HEK293T (cell line): Measurements from ENCODE around the gene LACC1.

ENCODE experiments used
- CTCF ChIA-PET: fragments of 350-600 bp; formaldehyde crosslinking; extraction: SDS; loops from one replicate; lab custom pipeline; 2021; ENCODE audit warnings: antibody characterized with exemption, inconsistent platforms; lab: Yijun Ruan, JAX
- POLR2A ChIA-PET: fragments of 350-600 bp; formaldehyde crosslinking; extraction: SDS; loops from one replicate; lab custom pipeline; 2020; ENCODE audit warnings: antibody characterized with exemption, inconsistent platforms; lab: Yijun Ruan, JAX
- DNase-seq: peaks from one replicate; pipeline ENCODE4 v3.0.0; 2012; ENCODE audit warnings: mixed read lengths; ENCODE audit errors: extremely low spot score
- ARNT ChIP-seq: fragments of 450-650 bp; IDR thresholded peaks from 2 replicates; pipeline ENCODE4 v1.6.1; 2017; ENCODE audit warnings: mild to moderate bottlenecking
- BHLHE40 ChIP-seq: fragments of 450-650 bp; IDR thresholded peaks from 2 replicates; pipeline ENCODE4 v1.6.1; 2016; ENCODE audit warnings: mild to moderate bottlenecking, moderate library complexity, borderline replicate concordance
- CTBP1 ChIP-seq: fragments of 450-650 bp; IDR thresholded peaks from 2 replicates; pipeline ENCODE4 v1.6.1; 2016; ENCODE audit warnings: borderline replicate concordance
- ELF4 ChIP-seq: fragments of 450-650 bp; IDR thresholded peaks from 2 replicates; pipeline ENCODE4 v1.6.1; 2017; ENCODE audit warnings: antibody characterized with exemption
- FOXA1 ChIP-seq: fragments of 450-650 bp; IDR thresholded peaks from 2 replicates; pipeline ENCODE4 v1.6.1; 2016; ENCODE audit warnings: mild to moderate bottlenecking
- FOXK2 ChIP-seq: fragments of 450-650 bp; IDR thresholded peaks from 2 replicates; pipeline ENCODE4 v1.6.1; 2016; ENCODE audit warnings: mild to moderate bottlenecking
- FOXM1 ChIP-seq: fragments of 450-650 bp; IDR thresholded peaks from 2 replicates; pipeline ENCODE4 v1.6.1; 2017; ENCODE audit warnings: mild to moderate bottlenecking, borderline replicate concordance
- HDGF ChIP-seq: fragments of 450-650 bp; IDR thresholded peaks from 2 replicates; pipeline ENCODE4 v1.6.1; 2017; ENCODE audit warnings: antibody characterized with exemption, borderline replicate concordance
- L3MBTL2 ChIP-seq: fragments of 450-650 bp; conservative IDR thresholded peaks from 2 replicates; pipeline ENCODE4 v1.6.1; 2016; ENCODE audit warnings: mild to moderate bottlenecking
- LEF1 ChIP-seq: fragments of 450-650 bp; IDR thresholded peaks from 2 replicates; pipeline ENCODE4 v1.6.1; 2017; ENCODE audit warnings: mild to moderate bottlenecking, borderline replicate concordance
- NFRKB ChIP-seq: fragments of 450-650 bp; IDR thresholded peaks from 2 replicates; pipeline ENCODE4 v1.6.1; 2016; ENCODE audit warnings: mild to moderate bottlenecking, moderate library complexity
- SP1 ChIP-seq: fragments of 450-650 bp; IDR thresholded peaks from 2 replicates; pipeline ENCODE4 v1.6.1; 2017
- SUZ12 ChIP-seq: fragments of 450-650 bp; IDR thresholded peaks from 2 replicates; pipeline ENCODE4 v1.6.1; 2016; ENCODE audit warnings: mild to moderate bottlenecking
- TARDBP ChIP-seq: fragments of 450-650 bp; IDR thresholded peaks from 2 replicates; pipeline ENCODE4 v1.6.1; 2016
- ZNF384 ChIP-seq: fragments of 450-650 bp; IDR thresholded peaks from 2 replicates; pipeline ENCODE4 v1.6.1; 2016
- TF ChIP-seq, protein P1 (sequence below): fragments of 450-650 bp; IDR thresholded peaks from 2 replicates; pipeline ENCODE4 v1.6.1; 2016

Gene LACC1

DNA sequence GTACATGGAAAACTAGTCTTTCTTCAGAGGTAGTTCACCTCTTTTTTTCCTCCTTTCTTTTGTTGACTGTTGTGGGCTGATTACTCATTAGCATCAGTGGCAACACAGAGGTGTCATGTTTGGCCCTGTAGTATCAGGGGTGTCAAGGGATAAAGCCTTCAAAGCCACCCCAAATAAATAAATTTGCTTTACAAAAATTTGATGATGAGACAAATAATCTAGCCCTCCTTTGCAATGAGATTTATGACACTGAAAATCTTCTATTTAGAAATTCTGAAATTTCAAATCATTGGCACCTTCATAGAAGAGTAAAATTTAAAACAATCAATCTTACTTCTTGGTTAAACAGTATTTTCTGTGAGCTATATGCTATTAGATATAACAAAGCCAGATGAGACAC, 1.9 kb downstream of the LACC1 start:
- ChIA-PET CTCF (no interaction called here), POLR2A (no interaction called here)
- DNase-seq, result no peak
- TF ChIP-seq FOXM1, result no peak
- no peak for TF ChIP-seq L3MBTL2
- TF ChIP-seq HDGF, result no peak
- TF ChIP-seq ELF4, result no peak
- no peak for TF ChIP-seq SP1

DNA sequence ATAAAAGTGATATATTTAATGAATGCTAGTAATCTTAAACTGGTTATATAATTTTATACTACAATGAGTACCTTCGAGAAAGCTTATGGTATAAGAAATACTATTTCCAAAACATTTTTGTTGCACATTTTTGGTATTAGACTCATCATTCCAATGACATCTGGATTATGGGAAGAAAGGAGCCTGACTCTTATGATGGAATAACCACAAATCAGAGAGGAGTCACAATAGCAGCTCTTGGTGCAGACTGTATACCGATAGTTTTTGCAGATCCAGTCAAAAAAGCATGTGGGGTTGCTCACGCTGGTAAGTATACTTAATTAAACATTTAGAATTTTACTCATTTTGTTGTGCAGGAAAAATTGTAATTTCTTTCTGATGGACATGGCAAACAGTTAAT, 3.9 kb downstream of the LACC1 start:
- TF ChIP-seq SP1 (no peak), SUZ12 (no peak), ARNT (no peak), FOXA1 (no peak), FOXM1 (no peak), LEF1 (no peak), CTBP1 (no peak), ZNF384 (no peak), L3MBTL2 (no peak), HDGF (no peak), BHLHE40 (no peak), FOXK2 (no peak)
- TF ChIP-seq, protein P1, sequence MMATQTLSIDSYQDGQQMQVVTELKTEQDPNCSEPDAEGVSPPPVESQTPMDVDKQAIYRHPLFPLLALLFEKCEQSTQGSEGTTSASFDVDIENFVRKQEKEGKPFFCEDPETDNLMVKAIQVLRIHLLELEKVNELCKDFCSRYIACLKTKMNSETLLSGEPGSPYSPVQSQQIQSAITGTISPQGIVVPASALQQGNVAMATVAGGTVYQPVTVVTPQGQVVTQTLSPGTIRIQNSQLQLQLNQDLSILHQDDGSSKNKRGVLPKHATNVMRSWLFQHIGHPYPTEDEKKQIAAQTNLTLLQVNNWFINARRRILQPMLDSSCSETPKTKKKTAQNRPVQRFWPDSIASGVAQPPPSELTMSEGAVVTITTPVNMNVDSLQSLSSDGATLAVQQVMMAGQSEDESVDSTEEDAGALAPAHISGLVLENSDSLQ, result no peak
- DNase-seq, result no peak
- CTCF ChIA-PET, result no interaction called here
- POLR2A ChIA-PET, result no interaction called here

DNA sequence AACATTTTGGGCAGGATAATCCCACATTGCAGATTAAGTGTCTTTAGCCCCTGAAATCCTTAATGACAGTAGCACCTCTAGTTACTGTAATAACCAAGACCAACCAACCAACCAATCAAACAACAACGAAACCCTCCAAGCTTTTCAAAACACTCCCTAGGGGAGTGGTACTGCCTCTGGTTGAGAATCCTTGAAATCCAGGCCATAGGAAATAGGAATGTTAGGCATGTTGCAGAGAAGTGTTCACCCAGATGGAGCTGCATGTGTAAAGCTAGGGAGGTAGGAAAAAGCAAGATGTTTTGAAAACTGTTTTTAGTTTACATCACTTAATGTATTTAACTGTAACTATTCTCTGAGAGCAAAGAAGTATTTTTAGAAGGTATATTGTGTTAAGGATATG, 4.5 kb downstream of the LACC1 start:
- no peak for TF ChIP-seq BHLHE40
- TF ChIP-seq FOXK2, result no peak
- TF ChIP-seq HDGF, result no peak
- no peak for TF ChIP-seq FOXM1
- no peak for TF ChIP-seq FOXA1
- TF ChIP-seq SUZ12, result no peak
- TF ChIP-seq ARNT, result no peak
- TF ChIP-seq, protein P1, result no peak
- no peak for TF ChIP-seq TARDBP
- TF ChIP-seq ELF4, result no peak
- TF ChIP-seq CTBP1, result no peak
- no peak for TF ChIP-seq NFRKB
- ChIA-PET POLR2A (no interaction called here), CTCF (no interaction called here)
- no peak for DNase-seq

DNA sequence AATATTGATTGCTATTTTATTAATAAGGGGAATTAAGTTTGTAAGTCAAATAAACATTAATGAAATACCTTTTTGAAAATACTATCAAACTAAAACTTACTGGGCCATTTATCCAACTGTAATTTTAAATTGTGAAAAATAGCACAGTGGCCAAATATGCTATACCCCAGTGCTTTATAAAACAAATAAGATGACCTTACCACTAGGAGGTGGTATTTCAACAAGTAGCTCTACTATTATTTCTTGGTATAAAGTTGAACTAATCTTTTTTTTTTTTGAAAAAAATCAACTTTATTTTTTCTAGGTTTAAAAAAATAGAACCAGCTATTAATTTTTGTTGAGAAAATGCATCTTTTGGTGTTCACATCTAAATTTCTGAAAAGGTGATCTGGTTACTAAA, 14.7 kb downstream of the LACC1 start:
- TF ChIP-seq L3MBTL2 (no peak), ZNF384 (no peak), ARNT (no peak), BHLHE40 (no peak), SP1 (no peak), SUZ12 (no peak)
- POLR2A ChIA-PET, result no interaction called here
- CTCF ChIA-PET, result interaction anchor here (0.7 kb wide), 2 partner anchors 146 to 465 kb away, joined by 3 read pairs; no protein-coding TSS in a partner anchor
- DNase-seq, result no peak

DNA sequence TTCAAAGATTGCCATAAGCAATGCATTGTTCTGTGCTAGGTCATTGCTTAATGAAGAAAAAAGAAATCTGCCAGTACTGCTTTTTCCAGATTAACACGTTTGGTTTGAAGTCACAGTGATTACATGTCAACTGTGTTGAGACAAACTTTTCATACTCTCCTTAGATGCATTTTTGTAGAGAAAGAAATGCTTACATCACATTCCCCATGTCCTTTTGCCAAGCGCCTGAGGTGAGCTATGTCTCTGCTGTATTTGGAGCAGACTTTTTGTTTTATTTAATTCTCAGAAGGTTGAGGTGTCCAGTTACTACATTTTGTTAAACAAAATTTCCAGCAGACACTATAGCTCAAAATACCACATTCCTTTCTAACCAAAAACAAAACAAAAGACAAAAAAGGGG, 16.2 kb downstream of the LACC1 start:
- ChIA-PET POLR2A (no interaction called here), CTCF (interaction anchor here (0.7 kb wide), 1 partner anchor 481 kb away, joined by 4 read pairs; no protein-coding TSS in a partner anchor)
- no peak for TF ChIP-seq FOXK2
- DNase-seq, result no peak

DNA sequence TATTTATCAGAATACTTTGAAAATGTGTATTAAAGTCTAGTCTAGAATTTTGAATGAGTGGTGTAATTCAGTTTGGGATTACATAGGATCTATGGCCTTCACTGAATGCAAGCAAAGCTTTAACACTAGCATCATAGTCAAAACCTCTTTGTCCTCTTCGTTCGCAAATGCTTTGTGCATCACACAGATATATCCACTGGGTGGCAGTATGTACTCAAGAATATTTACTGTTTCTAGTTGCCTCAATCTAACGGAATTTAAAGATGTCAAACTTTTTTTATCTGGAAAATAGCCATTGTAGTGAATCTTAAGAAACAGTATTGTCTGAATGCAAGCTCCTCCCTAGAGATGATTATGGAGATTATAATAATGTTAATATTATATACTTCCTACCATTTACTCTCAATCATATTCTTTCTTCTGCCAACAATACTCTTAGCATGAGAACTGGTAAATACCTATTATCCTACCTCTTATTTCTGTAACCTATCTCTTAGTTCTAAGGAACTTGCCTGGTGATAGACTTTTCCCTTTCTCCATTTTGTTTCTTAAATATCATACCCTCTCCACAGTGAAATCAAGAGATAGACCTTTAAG, 25.8 kb downstream of the LACC1 start:
- CTCF ChIA-PET, result interaction anchor here (1.0 to 1.2 kb wide), 3 partner anchors 140 to 562 kb away, joined by 3 to 4 read pairs (median 3); no protein-coding TSS in a partner anchor
- POLR2A ChIA-PET, result no interaction called here

DNA sequence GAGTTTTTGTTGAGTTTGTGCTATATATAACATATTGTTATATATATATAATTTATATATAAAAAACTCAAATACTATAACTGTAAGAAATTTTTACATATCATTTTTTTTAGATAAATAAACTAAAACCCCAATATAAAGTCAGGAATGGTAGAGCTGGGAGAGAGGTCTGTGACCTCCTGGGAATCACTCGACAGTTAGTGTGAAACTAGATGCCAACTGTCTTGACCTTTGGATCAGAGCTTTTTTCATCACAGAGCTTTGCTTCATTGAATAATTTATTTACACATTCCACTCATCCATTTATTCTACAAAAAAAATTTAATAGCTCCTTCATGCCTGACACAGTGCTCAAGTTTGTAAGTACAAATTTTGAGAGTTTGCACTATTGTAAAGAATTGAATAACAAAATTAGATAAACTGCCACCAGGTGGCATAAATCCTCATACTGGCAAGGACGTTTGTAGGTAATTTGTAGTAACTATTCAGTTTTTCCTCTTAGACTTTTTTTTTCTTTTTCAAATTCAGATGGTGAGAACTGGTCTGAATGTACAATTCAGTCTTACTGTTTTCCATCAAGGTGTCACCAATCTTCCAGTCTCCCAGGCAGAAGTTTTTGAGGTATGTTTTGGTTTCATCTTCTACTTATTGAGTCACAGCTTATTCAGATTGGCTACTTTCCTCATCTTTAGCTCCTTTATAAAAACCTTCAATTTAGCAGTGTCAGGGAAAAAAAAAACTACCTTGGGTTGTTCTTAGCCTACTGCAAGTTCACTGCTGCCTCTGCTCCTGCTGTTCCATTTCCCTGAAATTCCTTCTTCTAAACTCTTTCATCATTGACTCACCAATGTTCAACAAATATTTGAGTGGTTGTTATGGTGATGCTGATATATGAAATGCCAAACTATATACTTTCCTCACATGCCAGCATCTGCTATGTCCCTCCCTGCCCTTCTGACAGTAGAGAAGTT, 28.7 kb downstream of the LACC1 start:
- DNase-seq, result no peak
- POLR2A ChIA-PET, result no interaction called here
- CTCF ChIA-PET, result interaction anchor here (0.6 to 2.2 kb wide), 15 partner anchors 9 to 1175 kb away, joined by 3 to 13 read pairs (median 3); no protein-coding TSS in a partner anchor

More for the DNA sequence above, 25.8 kb downstream of the LACC1 start:
- no peak for TF ChIP-seq FOXA1
- TF ChIP-seq L3MBTL2, result no peak
- TF ChIP-seq ARNT, result no peak
- TF ChIP-seq CTBP1, result no peak
- peak; percentile 35 for DNase-seq

More for the DNA sequence above, 28.7 kb downstream of the LACC1 start:
- TF ChIP-seq SUZ12 (no peak), LEF1 (no peak), TARDBP (no peak), ZNF384 (0 out of 2 replicates have a peak, but pooled peaks have one; percentile 30)
- TF ChIP-seq, protein P1, result no peak
